Skeletal muscle satellite cell (primary cell): ENCODE results near the gene DGCR2.

ENCODE experiments used
- H3K27me3 ChIP-seq: 2 replicates; pipeline ENCODE4 v1.7.0; 2013; ENCODE audit warnings: low read length; ENCODE audit not compliant: control insufficient read depth, insufficient read depth
- H3K36me3 ChIP-seq: 2 replicates; pipeline ENCODE4 v1.7.0; 2013; ENCODE audit warnings: mild to moderate bottlenecking, control low read depth, low read length; ENCODE audit not compliant: insufficient read depth
- H3K4me1 ChIP-seq: 2 replicates; pipeline ENCODE4 v1.7.0; 2013; ENCODE audit warnings: low read length; ENCODE audit not compliant: control insufficient read depth, insufficient read depth
- H3K4me2 ChIP-seq: 2 replicates; pipeline ENCODE4 v1.7.0; 2013; ENCODE audit warnings: mild to moderate bottlenecking, low read length
- H3K4me3 ChIP-seq: 2 replicates; pipeline ENCODE4 v1.7.0; 2013; ENCODE audit warnings: low read length
- H3K9ac ChIP-seq: 2 replicates; pipeline ENCODE4 v1.7.0; 2013; ENCODE audit warnings: mild to moderate bottlenecking, low read depth, low read length, moderate library complexity
- H3K9me3 ChIP-seq: replicated peaks from 2 replicates; pipeline ENCODE4 v1.7.0; 2013; ENCODE audit warnings: mild to moderate bottlenecking, control low read depth, low read length

The DGCR2 gene

GRCh38 chr22:19047993-19048392 lies 74.2 kb downstream of the DGCR2 start:
- H3K4me2 ChIP-seq: no peak overlapping the region
- no peaks in the 10 kb centered on the region for H3K27me3 ChIP-seq
- peaks cover 10% of the 10 kb centered on the region for H3K4me1 ChIP-seq
- H3K4me3 ChIP-seq: no peak overlapping the region
- no peak overlapping the region for H3K9ac ChIP-seq
- H3K9me3 ChIP-seq: no peaks in the 10 kb centered on the region
- peaks cover 52% of the 10 kb centered on the region for H3K36me3 ChIP-seq

- no peak overlapping the region for H3K4me3 ChIP-seq
- H3K36me3 ChIP-seq: peaks cover 54% of the 10 kb centered on the region
- H3K4me1 ChIP-seq: peaks cover 10% of the 10 kb centered on the region
- H3K9ac ChIP-seq: no peak overlapping the region
- H3K9me3 ChIP-seq: no peaks in the 10 kb centered on the region
- no peak overlapping the region for H3K4me2 ChIP-seq
- H3K27me3 ChIP-seq: no peaks in the 10 kb centered on the region
Observed at GRCh38 chr22:19046719-19047609, 75.2 kb downstream of the DGCR2 start.

GRCh38 chr22:19046287-19046686 lies 75.9 kb downstream of the DGCR2 start:
- Histone ChIP-seq H3K36me3 (peaks cover 60% of the 10 kb centered on the region), H3K4me2 (no peak overlapping the region), H3K27me3 (no peaks in the 10 kb centered on the region), H3K4me3 (no peak overlapping the region), H3K9ac (no peak overlapping the region), H3K4me1 (peaks cover 10% of the 10 kb centered on the region), H3K9me3 (no peaks in the 10 kb centered on the region)

- no peaks in the 10 kb centered on the region for H3K27me3 ChIP-seq
- H3K4me3 ChIP-seq: no peak overlapping the region
- no peaks in the 10 kb centered on the region for H3K9me3 ChIP-seq
- no peak overlapping the region for H3K9ac ChIP-seq
- H3K36me3 ChIP-seq: peaks cover 70% of the 10 kb centered on the region
- H3K4me1 ChIP-seq: peaks cover 10% of the 10 kb centered on the region
- no peak overlapping the region for H3K4me2 ChIP-seq
Observed at GRCh38 chr22:19045094-19045493, 77.1 kb downstream of the DGCR2 start.

- H3K4me3 ChIP-seq: no peak overlapping the region
- H3K4me2 ChIP-seq: no peak overlapping the region
- no peaks in the 10 kb centered on the region for H3K27me3 ChIP-seq
- H3K9ac ChIP-seq: no peak overlapping the region
- H3K4me1 ChIP-seq: peaks cover 10% of the 10 kb centered on the region
- no peaks in the 10 kb centered on the region for H3K9me3 ChIP-seq
- peaks cover 72% of the 10 kb centered on the region for H3K36me3 ChIP-seq
Observed at GRCh38 chr22:19044381-19044780, 77.8 kb downstream of the DGCR2 start.

GRCh38 chr22:19043121-19044085 lies 78.8 kb downstream of the DGCR2 start:
- no peak overlapping the region for H3K4me2 ChIP-seq
- H3K36me3 ChIP-seq: peaks cover 69% of the 10 kb centered on the region
- no peak overlapping the region for H3K4me3 ChIP-seq
- H3K9me3 ChIP-seq: no peaks in the 10 kb centered on the region
- H3K9ac ChIP-seq: no peak overlapping the region
- H3K27me3 ChIP-seq: no peaks in the 10 kb centered on the region
- H3K4me1 ChIP-seq: peaks cover 10% of the 10 kb centered on the region

- H3K4me3 ChIP-seq: no peak overlapping the region
- H3K9ac ChIP-seq: no peak overlapping the region
- no peaks in the 10 kb centered on the region for H3K27me3 ChIP-seq
- H3K4me1 ChIP-seq: peaks cover 10% of the 10 kb centered on the region
- H3K36me3 ChIP-seq: peaks cover 62% of the 10 kb centered on the region
- H3K9me3 ChIP-seq: no peaks in the 10 kb centered on the region
- no peak overlapping the region for H3K4me2 ChIP-seq
Observed at GRCh38 chr22:19042285-19043120, 79.7 kb downstream of the DGCR2 start.

- H3K9me3 ChIP-seq: no peaks in the 10 kb centered on the region
- no peaks in the 10 kb centered on the region for H3K27me3 ChIP-seq
- peaks cover 10% of the 10 kb centered on the region for H3K4me1 ChIP-seq
- no peak overlapping the region for H3K9ac ChIP-seq
- H3K4me3 ChIP-seq: no peak overlapping the region
- H3K36me3 ChIP-seq: peaks cover 54% of the 10 kb centered on the region
- no peak overlapping the region for H3K4me2 ChIP-seq
Observed at GRCh38 chr22:19041704-19042074, 80.5 kb downstream of the DGCR2 start.

GRCh38 chr22:19040888-19041703 lies 81.1 kb downstream of the DGCR2 start:
- Histone ChIP-seq H3K9me3 (no peaks in the 10 kb centered on the region), H3K4me1 (peaks cover 10% of the 10 kb centered on the region), H3K4me2 (no peak overlapping the region), H3K9ac (no peak overlapping the region), H3K27me3 (no peaks in the 10 kb centered on the region), H3K36me3 (peaks cover 50% of the 10 kb centered on the region), H3K4me3 (no peak overlapping the region)

- Histone ChIP-seq H3K4me1 (peaks cover 10% of the 10 kb centered on the region), H3K4me2 (no peak overlapping the region), H3K9me3 (no peaks in the 10 kb centered on the region), H3K9ac (no peak overlapping the region), H3K4me3 (no peak overlapping the region), H3K27me3 (no peaks in the 10 kb centered on the region), H3K36me3 (peaks cover 45% of the 10 kb centered on the region)
Observed at GRCh38 chr22:19040391-19040861, 81.8 kb downstream of the DGCR2 start.
